A549 treated with ZK216348 at 1 μM for 4 hours (cell line): ENCODE results near the gene KIF19. TPM values are rescaled to one million over a fixed set of nuclear protein-coding genes. Genes with fewer than 3 reads are reported as not detected.

Experiments
- total RNA-seq: library from RNA; stranded (reverse); fragments of 200-300 nt; extraction: Qiagen RNA extraction; gene quantifications from 5 replicates; pipeline ENCODE4 v1.2.3, GENCODE V29; 2022; ENCODE audit warnings: low read depth

KIF19 gene
- not detected in 5 replicates for total RNA-seq

GRCh38 chr17:74325743-74326379, at the start of gene KIF19:
Gene KIF19 (plus strand): TSS chr17:74326226. CDS start chr17:74326350, 124 bp downstream.

GRCh38 chr17:74361230-74362068, 35.4 kb downstream of the KIF19 start, which contains the start of gene BTBD17:
Gene BTBD17 (minus strand): TSS chr17:74361868. CDS start chr17:74361819, 49 bp downstream.

GRCh38 chr17:74367206-74367605, 41.2 kb downstream of the KIF19 start, which contains the start of gene GPR142:
Gene GPR142 (plus strand): TSS chr17:74367506. CDS start chr17:74369541, 2,035 bp downstream.

Other genes starting within 250 kb of the KIF19 start
- 2,416 to 3,988 TPM (median 2,703 TPM) in 5 replicates for gene RPL38, start 122.5 kb upstream of the KIF19 start, total RNA-seq
- 2.0 to 3.7 TPM (median 2.0 TPM) in 5 replicates for gene TTYH2, start 112.7 kb upstream of the KIF19 start, total RNA-seq
- not detected in 5 replicates for gene DNAI2, start 52.0 kb upstream of the KIF19 start, total RNA-seq
- not detected in 5 replicates for gene BTBD17, start 35.6 kb downstream of the KIF19 start, total RNA-seq
- gene GPR142, start 41.3 kb downstream of the KIF19 start, total RNA-seq, result not detected in 5 replicates
- 34.9 to 72.6 TPM (median 67.0 TPM) in 5 replicates for gene GPRC5C, start 105.9 kb downstream of the KIF19 start, total RNA-seq
- not detected in 5 replicates for gene CD300A, start 140.4 kb downstream of the KIF19 start, total RNA-seq
- gene CD300LB, start 205.2 kb downstream of the KIF19 start, total RNA-seq, result 0.11 TPM in 1 of 5 replicates, not detected in the others
- gene CD300C, start 219.9 kb downstream of the KIF19 start, total RNA-seq, result 0.13 to 0.38 TPM (median 0.23 TPM) in 4 of 5 replicates, not detected in the other
- gene CD300H, start 241.3 kb downstream of the KIF19 start, total RNA-seq, result 0.67 to 1.1 TPM (median 0.93 TPM) in 3 of 5 replicates, not detected in the others